ENCODE data around the gene SYTL3.

Gene SYTL3

GRCh38 chr6:158642097-158642601 is 7.7 kb upstream of the SYTL3 start:
- Histone ChIP-seq H3K4me1 (ENCODE audit: insufficient read depth, low read length, severe bottlenecking) (peaks cover 22% of the 10 kb centered on the region), H3K9me2 (ENCODE audit: low read depth, low read length) (no peaks in the 10 kb centered on the region), H3K27ac (ENCODE audit: low read depth, low read length, poor library complexity, severe bottlenecking) (no peak overlapping the region), H3K79me2 (ENCODE audit: insufficient read depth, low read length) (peaks cover 10% of the 10 kb centered on the region; the same call in 1 of the 2 replicates), H4K20me1 (ENCODE audit: insufficient read depth, low read length) (no peaks in the 10 kb centered on the region), H3K36me3 (ENCODE audit: insufficient read depth, low read length) (peaks cover 13% of the 10 kb centered on the region; the same call in 1 of the 2 replicates), H3F3A (ENCODE audit: insufficient read depth, low read length) (no peaks in the 10 kb centered on the region), H3K9ac (ENCODE audit: low read length) (no peak overlapping the region), H3K4me2 (ENCODE audit: low read length) (no peak overlapping the region), H3K27me3 (ENCODE audit: insufficient read depth, low read length) (no peaks in the 10 kb centered on the region), H2AFZ (ENCODE audit: low read length) (no peak overlapping the region), H3K4me3 (ENCODE audit: low read depth, low read length, poor library complexity, severe bottlenecking) (no peak overlapping the region), H3K9me3 (ENCODE audit: low read length) (no peaks in the 10 kb centered on the region)
- TF ChIP-seq EZH2 (IDR thresholded peaks at IDR 0.05; ENCODE audit: borderline replicate concordance, low read length) (no peak), CTCF (IDR thresholded peaks at IDR 0.05; ENCODE audit: low read length) (no peak)

GRCh38 chr6:158643836-158644230 is 6.0 kb upstream of the SYTL3 start:
- Histone ChIP-seq H3K9me2 (ENCODE audit: low read depth, low read length) (no peaks in the 10 kb centered on the region), H3K4me2 (ENCODE audit: low read length) (peak overlapping the region; percentile 97), H3K4me1 (ENCODE audit: insufficient read depth, low read length, severe bottlenecking) (peaks cover 22% of the 10 kb centered on the region), H3K79me2 (ENCODE audit: insufficient read depth, low read length) (peaks cover 10% of the 10 kb centered on the region; the same call in 1 of the 2 replicates), H3K36me3 (ENCODE audit: insufficient read depth, low read length) (0 out of 2 replicates have a peak, but pooled peaks cover 6% of the 10 kb centered on the region), H3K9ac (ENCODE audit: low read length) (peak overlapping the region; percentile 92), H3F3A (ENCODE audit: insufficient read depth, low read length) (no peaks in the 10 kb centered on the region), H3K27ac (ENCODE audit: low read depth, low read length, poor library complexity, severe bottlenecking) (no peak overlapping the region), H3K9me3 (ENCODE audit: low read length) (no peaks in the 10 kb centered on the region), H3K4me3 (ENCODE audit: low read depth, low read length, poor library complexity, severe bottlenecking) (peak overlapping the region; percentile 96), H3K27me3 (ENCODE audit: insufficient read depth, low read length) (no peaks in the 10 kb centered on the region), H4K20me1 (ENCODE audit: insufficient read depth, low read length) (no peaks in the 10 kb centered on the region), H2AFZ (ENCODE audit: low read length) (no peak overlapping the region)
- TF ChIP-seq EZH2 (IDR thresholded peaks at IDR 0.05; ENCODE audit: borderline replicate concordance, low read length) (no peak), CTCF (IDR thresholded peaks at IDR 0.05; ENCODE audit: low read length) (no peak)

- peak within 1 kb of the TSS; percentile 92 for H3K9ac ChIP-seq (ENCODE audit: low read length)
- H4K20me1 ChIP-seq (ENCODE audit: insufficient read depth, low read length): no peaks in the 10 kb centered on the region
- H3K79me2 ChIP-seq (ENCODE audit: insufficient read depth, low read length): peaks cover 10% of the 10 kb centered on the region; the same call in 1 of the 2 replicates
- H3K4me1 ChIP-seq (ENCODE audit: insufficient read depth, low read length, severe bottlenecking): peaks cover 24% of the 10 kb centered on the region
- H3F3A ChIP-seq (ENCODE audit: insufficient read depth, low read length): no peaks in the 10 kb centered on the region
- H3K4me2 ChIP-seq (ENCODE audit: low read length): peak within 1 kb of the TSS; percentile 97
- peak within 1 kb of the TSS; percentile 84 for H2AFZ ChIP-seq (ENCODE audit: low read length)
- H3K9me2 ChIP-seq (ENCODE audit: low read depth, low read length): no peaks in the 10 kb centered on the region
- H3K27me3 ChIP-seq (ENCODE audit: insufficient read depth, low read length): no peaks in the 10 kb centered on the region
- TF ChIP-seq EZH2 (IDR thresholded peaks at IDR 0.05; ENCODE audit: borderline replicate concordance, low read length) (no peak), CTCF (IDR thresholded peaks at IDR 0.05; ENCODE audit: low read length) (no peak)
- no peaks in the 10 kb centered on the region for H3K9me3 ChIP-seq (ENCODE audit: low read length)
- peak within 1 kb of the TSS; percentile 96 for H3K4me3 ChIP-seq (ENCODE audit: low read depth, low read length, poor library complexity, severe bottlenecking)
- H3K27ac ChIP-seq (ENCODE audit: low read depth, low read length, poor library complexity, severe bottlenecking): no peak within 1 kb of the TSS
- 0 out of 2 replicates have a peak, but pooled peaks cover 4% of the 10 kb centered on the region for H3K36me3 ChIP-seq (ENCODE audit: insufficient read depth, low read length)
Measured at GRCh38 chr6:158644231-158645063, 5.4 kb upstream of the SYTL3 start, which contains the start of gene DYNLT1. TSS of gene DYNLT1 (minus strand) at chr6:158644743. CDS start at chr6:158644708, 35 bp downstream.
